AG10803 (cell line): ENCODE results near the gene DALRD3.

Experiments
- DNase-seq: peaks from one replicate; pipeline ENCODE4 v3.0.0; 2010; ENCODE audit warnings: low read depth
- H3K4me3 ChIP-seq: 2 replicates; pipeline ENCODE4 v1.5.1; 2011; ENCODE audit warnings: mild to moderate bottlenecking, low read length, control low read depth
- CTCF ChIP-seq: conservative IDR thresholded peaks from 2 replicates; pipeline ENCODE4 v1.5.1; 2011; ENCODE audit warnings: mild to moderate bottlenecking, low read length, control low read depth, inconsistent platforms

Gene DALRD3

GRCh38 chr3:48993834-48994233, 24.5 kb downstream of the DALRD3 start:
- TF ChIP-seq CTCF: no peak
- no peak overlapping the region for H3K4me3 ChIP-seq
- DNase-seq: no peak

GRCh38 chr3:48991851-48992545, 26.4 kb downstream of the DALRD3 start:
- TF ChIP-seq CTCF: no peak
- DNase-seq: no peak
- peak overlapping the region; percentile 82 for H3K4me3 ChIP-seq

GRCh38 chr3:48990636-48991469, 27.5 kb downstream of the DALRD3 start:
- H3K4me3 ChIP-seq: peak overlapping the region; percentile 82
- TF ChIP-seq CTCF: no peak

GRCh38 chr3:48989796-48990635, 28.4 kb downstream of the DALRD3 start, which contains the start of gene P4HTM:
Gene P4HTM (plus strand): TSS chr3:48990241. CDS start chr3:48990257, 16 bp downstream.
- peak; percentile 52 for TF ChIP-seq CTCF
- DNase-seq: peak; percentile 93
- peak within 1 kb of the TSS; percentile 82 for H3K4me3 ChIP-seq

More at GRCh38 chr3:48990636-48991469, 27.5 kb downstream of the DALRD3 start:
- DNase-seq: peak; percentile 23

GRCh38 chr3:48989126-48989795, 29.1 kb downstream of the DALRD3 start:
- no peak for TF ChIP-seq CTCF
- peak overlapping the region; percentile 82 for H3K4me3 ChIP-seq
- no peak for DNase-seq

- H3K4me3 ChIP-seq: no peak overlapping the region
- DNase-seq: no peak
- TF ChIP-seq CTCF: no peak
Measured at GRCh38 chr3:48985831-48986376, 32.5 kb downstream of the DALRD3 start.
